ENCODE data around the gene ZDBF2. TPM values are rescaled to one million over a fixed set of nuclear protein-coding genes. Genes with fewer than 3 reads are reported as not detected.

Gene ZDBF2
- total RNA-seq, 4 donors from 2014 or later = 3.4 to 8.0 (median 4.3) TPM

- H3K4me1 ChIP-seq = no peaks in the 10 kb centered on the region
- no peaks in the 10 kb centered on the region for H3K36me3 ChIP-seq
- no peaks in the 10 kb centered on the region for H3K9me3 ChIP-seq
- H3K4me3 ChIP-seq = no peak overlapping the region
- H3K27me3 ChIP-seq = no peaks in the 10 kb centered on the region
- H3K27ac ChIP-seq = no peak overlapping the region
- no peak for TF ChIP-seq CTCF (IDR thresholded peaks at IDR 0.05)
- TF ChIP-seq POLR2AphosphoS5 (IDR thresholded peaks at IDR 0.05) = no peak
- no peak for TF ChIP-seq EP300 (IDR thresholded peaks at IDR 0.05)
- no peak for TF ChIP-seq POLR2A (IDR thresholded peaks at IDR 0.05)
- DNase-seq (ENCODE audit: low spot score in 2 of 2) = no peak
- WGBS = 33% methylated on average over 1 of the region's 1 CpG
Observed at GRCh38 chr2:206328974-206329373, 54.5 kb downstream of the ZDBF2 start.

GRCh38 chr2:206336861-206337260 is 62.4 kb downstream of the ZDBF2 start:
- no peak for TF ChIP-seq POLR2A (IDR thresholded peaks at IDR 0.05)
- TF ChIP-seq EP300 (IDR thresholded peaks at IDR 0.05) = no peak
- TF ChIP-seq CTCF (IDR thresholded peaks at IDR 0.05) = no peak
- TF ChIP-seq POLR2AphosphoS5 (IDR thresholded peaks at IDR 0.05) = no peak
- H3K4me3 ChIP-seq = no peak overlapping the region
- 90% methylated on average over 2 of the region's 2 CpGs for WGBS
- H3K36me3 ChIP-seq = no peaks in the 10 kb centered on the region
- DNase-seq (ENCODE audit: low spot score in 2 of 2) = no peak
- no peaks in the 10 kb centered on the region for H3K27me3 ChIP-seq
- no peaks in the 10 kb centered on the region for H3K9me3 ChIP-seq
- H3K4me1 ChIP-seq = no peaks in the 10 kb centered on the region
- H3K27ac ChIP-seq = no peak overlapping the region

- H3K27ac ChIP-seq = no peak overlapping the region
- H3K4me1 ChIP-seq = no peaks in the 10 kb centered on the region
- H3K36me3 ChIP-seq = no peaks in the 10 kb centered on the region
- no peaks in the 10 kb centered on the region for H3K9me3 ChIP-seq
- no peaks in the 10 kb centered on the region for H3K27me3 ChIP-seq
- 64% methylated on average over 1 of the region's 1 CpG for WGBS
- no peak overlapping the region for H3K4me3 ChIP-seq
- DNase-seq (ENCODE audit: low spot score in 2 of 2) = no peak
- TF ChIP-seq POLR2AphosphoS5 (IDR thresholded peaks at IDR 0.05) (no peak), EP300 (IDR thresholded peaks at IDR 0.05) (no peak), CTCF (IDR thresholded peaks at IDR 0.05) (no peak), POLR2A (IDR thresholded peaks at IDR 0.05) (no peak)
Observed at GRCh38 chr2:206337956-206338355, 63.5 kb downstream of the ZDBF2 start.

GRCh38 chr2:206341396-206341795 is 66.9 kb downstream of the ZDBF2 start:
- Histone ChIP-seq H3K9me3 (no peaks in the 10 kb centered on the region), H3K27me3 (no peaks in the 10 kb centered on the region), H3K27ac (no peak overlapping the region), H3K4me3 (no peak overlapping the region), H3K36me3 (no peaks in the 10 kb centered on the region), H3K4me1 (no peaks in the 10 kb centered on the region)
- WGBS = 47% methylated on average over 4 of the region's 4 CpGs
- no peak for TF ChIP-seq POLR2AphosphoS5 (IDR thresholded peaks at IDR 0.05)
- TF ChIP-seq EP300 (IDR thresholded peaks at IDR 0.05) = no peak
- TF ChIP-seq CTCF (IDR thresholded peaks at IDR 0.05) = no peak
- no peak for TF ChIP-seq POLR2A (IDR thresholded peaks at IDR 0.05)
- DNase-seq (ENCODE audit: low spot score in 2 of 2) = no peak

- Histone ChIP-seq H3K27ac (no peak overlapping the region), H3K9me3 (no peaks in the 10 kb centered on the region), H3K36me3 (no peaks in the 10 kb centered on the region), H3K27me3 (no peaks in the 10 kb centered on the region), H3K4me3 (no peak overlapping the region), H3K4me1 (no peaks in the 10 kb centered on the region)
- TF ChIP-seq EP300 (IDR thresholded peaks at IDR 0.05) (no peak), CTCF (IDR thresholded peaks at IDR 0.05) (no peak)
- no peak for DNase-seq (ENCODE audit: low spot score in 2 of 2)
- 82% methylated on average over 4 of the region's 4 CpGs for WGBS
Observed at GRCh38 chr2:206343144-206343543, 68.7 kb downstream of the ZDBF2 start.

Data from suprapubic skin (tissue), 4 donors.